Right lobe of liver (tissue), 6 donors: Measurements from ENCODE around the gene TIAL1. TPM values are rescaled to one million over a fixed set of nuclear protein-coding genes. Genes with fewer than 3 reads are reported as not detected.

Source experiments
- ATAC-seq, 4 donors: fragments of 200-7000 bp; cut with Tn5 transposase; one replicate each; pipeline ENCODE4 v1.9.1; 2020; ENCODE audit warnings: mild to moderate bottlenecking in 4 of 4, moderate library complexity in 4 of 4
- DNase-seq, 3 donors: peaks; one replicate each; pipeline ENCODE4 v3.0.0-alpha.2; 2020
- H3K27ac ChIP-seq, 3 donors: fragments of 200-600 bp; one replicate each; pipeline ENCODE4 v1.8.0; 2022
- H3K27me3 ChIP-seq, 2 donors: fragments of 200-600 bp; one replicate each; pipeline ENCODE4 v1.8.0; 2022
- H3K36me3 ChIP-seq, 4 donors: fragments of 200-600 bp; sonication (generic) in 1 of 4; one replicate each; pipeline versions ENCODE4 v1.5.1 to v1.8.0; 2017 to 2022; ENCODE audit warnings: control low read depth in 1 of 4
- H3K4me1 ChIP-seq, 4 donors: fragments of 200-600 bp; sonication (generic) in 1 of 4; one replicate each; pipeline versions ENCODE4 v1.5.1 to v1.8.0; 2017 to 2022; ENCODE audit warnings: control low read depth in 1 of 4
- H3K4me3 ChIP-seq, 3 donors: fragments of 200-600 bp; one replicate each; pipeline ENCODE4 v1.8.0; 2022
- H3K9me3 ChIP-seq, 4 donors: fragments of 200-600 bp; sonication (generic) in 1 of 4; one replicate each; pipeline versions ENCODE4 v1.5.1 to v1.8.0; 2017 to 2022; ENCODE audit warnings: control low read depth in 1 of 4
- POLR2A ChIP-seq: fragments of 450-650 bp; IDR thresholded peaks from one replicate; pipeline ENCODE4 v1.6.1; 2017; ENCODE audit warnings: antibody characterized with exemption, mild to moderate bottlenecking
- WGBS: methylation state at CpG from one replicate; pipeline ENCODE4 v1.1.6; 2018; ENCODE audit warnings: low coverage, low lambda C conversion rate; ENCODE audit not compliant: insufficient coverage; ENCODE audit errors: missing lambda C conversion rate; 5-methylcytosine and 5-hydroxymethylcytosine counted together
- intact Hi-C, 2 donors: fragments of 100-400 bp; cut with DNase I; formaldehyde crosslinking; loops; one replicate each; pipeline versions ENCODE4 v1.11.2 to v1.14.1; 2022
- total RNA-seq, 6 experiments: library from RNA; depleted of rRNA in 2 of 6; stranded (reverse); fragments of >200 nt in 2 of 6; fragmentation: NEBNext Ultra II Directional in 3 of 6; extraction: Animal tissue kit (Norgen Biotek cat#: 25700) in 3 of 6; gene quantifications; one replicate each; pipeline versions ENCODE4 v1.1.0 to v1.2.4, GENCODE V29; 2016 to 2023
- TF ChIP-seq, protein P1 (sequence below), 4 donors: fragments of 200-600 bp in 3 of 4; fragments of 450-650 bp in 1 of 4; IDR thresholded peaks; one replicate each; pipeline versions ENCODE4 v1.5.1 to v1.8.0; 2016 to 2022; ENCODE audit warnings: antibody characterized with exemption in 4 of 4, mild to moderate bottlenecking in 2 of 4
- donor health status: DM: no; HTN: yes; CAD: no.
- donor health status: DM: no; HTN: no; CAD: no.
- donor health status: DM: no; HTN: no; CAD: no.
- donor health status: DM: no; HTN: yes; CAD: no.
- donor health status: DM: no; HTN: yes; CAD: no.

TIAL1 gene
- total RNA-seq, 6 experiments from 2014 or later, result 37.2 to 52.2 (median 46.3) TPM

DNA sequence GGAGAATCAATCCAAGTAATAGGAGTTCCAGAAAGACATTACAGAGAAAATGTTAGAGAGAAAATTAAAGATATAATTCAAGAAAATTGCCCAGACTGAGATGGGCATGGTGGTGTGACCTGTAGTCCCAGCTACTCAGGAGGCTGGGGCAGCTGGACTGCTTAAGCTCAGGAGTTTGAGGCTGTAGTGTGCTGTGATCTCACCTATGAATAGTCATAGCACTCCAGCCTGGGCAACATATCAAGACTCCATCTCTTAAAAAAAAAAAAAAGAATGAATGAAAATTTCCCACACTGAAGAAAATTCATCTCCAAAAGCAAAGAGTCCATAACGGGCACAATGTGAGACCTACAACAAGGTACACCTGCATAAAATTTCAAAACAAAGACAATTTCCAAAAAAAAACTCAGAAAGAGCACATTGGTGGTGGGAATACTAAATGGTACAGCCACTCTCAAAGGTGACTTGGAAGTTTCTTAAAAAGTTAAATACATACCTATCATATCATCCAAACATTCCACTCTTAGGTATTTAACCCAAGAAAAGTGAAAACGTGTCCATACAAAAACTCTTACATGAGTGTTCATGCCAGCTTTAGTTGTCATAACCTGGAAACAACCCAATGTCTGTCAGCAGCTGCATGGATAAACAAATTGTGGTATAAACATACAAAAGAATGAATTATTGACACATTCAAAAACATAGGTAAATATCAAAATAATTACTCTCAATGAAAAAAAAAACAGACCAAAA is 47.3 kb downstream of the TIAL1 start:
- Histone ChIP-seq H3K9me3 (no peaks in the 10 kb centered on the region), H3K4me1 (no peaks in the 10 kb centered on the region), H3K4me3 (no peak overlapping the region), H3K27ac (no peak overlapping the region), H3K36me3 (no peaks in the 10 kb centered on the region), H3K27me3 (no peaks in the 10 kb centered on the region)
- ATAC-seq (no peak), DNase-seq (peak in 1 of 3 donors; percentile 4)
- WGBS, result 41% methylated on average over 2 of the region's 2 CpGs
- intact Hi-C loops, result no loop called here
- TF ChIP-seq, protein P1, sequence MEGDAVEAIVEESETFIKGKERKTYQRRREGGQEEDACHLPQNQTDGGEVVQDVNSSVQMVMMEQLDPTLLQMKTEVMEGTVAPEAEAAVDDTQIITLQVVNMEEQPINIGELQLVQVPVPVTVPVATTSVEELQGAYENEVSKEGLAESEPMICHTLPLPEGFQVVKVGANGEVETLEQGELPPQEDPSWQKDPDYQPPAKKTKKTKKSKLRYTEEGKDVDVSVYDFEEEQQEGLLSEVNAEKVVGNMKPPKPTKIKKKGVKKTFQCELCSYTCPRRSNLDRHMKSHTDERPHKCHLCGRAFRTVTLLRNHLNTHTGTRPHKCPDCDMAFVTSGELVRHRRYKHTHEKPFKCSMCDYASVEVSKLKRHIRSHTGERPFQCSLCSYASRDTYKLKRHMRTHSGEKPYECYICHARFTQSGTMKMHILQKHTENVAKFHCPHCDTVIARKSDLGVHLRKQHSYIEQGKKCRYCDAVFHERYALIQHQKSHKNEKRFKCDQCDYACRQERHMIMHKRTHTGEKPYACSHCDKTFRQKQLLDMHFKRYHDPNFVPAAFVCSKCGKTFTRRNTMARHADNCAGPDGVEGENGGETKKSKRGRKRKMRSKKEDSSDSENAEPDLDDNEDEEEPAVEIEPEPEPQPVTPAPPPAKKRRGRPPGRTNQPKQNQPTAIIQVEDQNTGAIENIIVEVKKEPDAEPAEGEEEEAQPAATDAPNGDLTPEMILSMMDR (IDR thresholded peaks at IDR 0.05), result no peak
- TF ChIP-seq POLR2A, result no peak

DNA sequence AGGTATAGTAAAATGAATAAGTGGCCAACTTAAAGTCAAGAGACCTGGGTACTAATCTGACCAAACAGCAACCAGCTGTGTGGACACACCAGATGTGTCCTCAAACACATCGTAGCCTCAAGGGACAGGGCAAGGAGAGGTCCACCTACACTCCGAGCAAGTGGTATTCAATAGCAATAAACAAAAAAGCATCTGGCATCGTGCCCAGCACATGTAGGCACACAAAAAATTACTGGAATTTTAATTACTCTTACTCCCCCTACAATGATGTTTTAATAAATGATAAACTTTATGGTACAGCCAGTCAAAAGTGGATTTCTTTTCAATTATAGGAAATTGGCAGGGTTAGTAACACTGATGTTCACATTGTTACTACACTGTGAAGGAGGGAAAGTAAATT is 50.8 kb downstream of the TIAL1 start:
- no peaks in the 10 kb centered on the region for H3K36me3 ChIP-seq
- no peak overlapping the region for H3K4me3 ChIP-seq
- intact Hi-C loops, result no loop called here
- H3K9me3 ChIP-seq, result no peaks in the 10 kb centered on the region
- peaks cover 0 to 12% of the 10 kb centered on the region in 2 donors for H3K27me3 ChIP-seq
- WGBS, result 38% methylated on average over 3 of the region's 3 CpGs
- no peak for ATAC-seq
- H3K27ac ChIP-seq, result no peak overlapping the region
- no peak for DNase-seq
- no peak for TF ChIP-seq POLR2A
- TF ChIP-seq, protein P1 (IDR thresholded peaks at IDR 0.05), result no peak
- H3K4me1 ChIP-seq, result peaks cover 0 to 16% (median 0%) of the 10 kb centered on the region in 4 donors

DNA sequence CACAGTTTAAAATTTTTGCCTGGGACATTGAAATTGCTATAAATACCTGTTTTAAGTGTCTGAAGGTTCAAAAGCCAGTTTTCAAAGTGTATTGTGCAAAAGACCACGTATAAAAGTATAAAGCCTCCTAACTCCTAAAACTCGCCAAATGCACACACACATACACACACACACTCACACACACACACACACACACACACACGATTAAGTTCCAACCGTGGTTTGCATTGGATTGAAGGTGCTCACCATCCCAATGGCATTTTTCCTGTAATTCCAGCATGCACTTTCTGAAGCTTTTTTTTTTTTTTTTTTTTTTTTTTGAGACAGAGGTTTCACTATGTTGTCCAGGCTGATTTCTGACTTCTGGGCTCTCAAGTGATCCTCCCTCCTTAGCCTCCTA is 51.5 kb downstream of the TIAL1 start:
- Histone ChIP-seq H3K27ac (no peak overlapping the region), H3K9me3 (no peaks in the 10 kb centered on the region), H3K36me3 (no peaks in the 10 kb centered on the region), H3K27me3 (peaks cover 0 to 12% of the 10 kb centered on the region in 2 donors), H3K4me1 (peaks cover 0 to 16% (median 0%) of the 10 kb centered on the region in 4 donors), H3K4me3 (no peak overlapping the region)
- no peak for ATAC-seq
- 41% methylated on average over 4 of the region's 4 CpGs for WGBS
- no peak for DNase-seq
- intact Hi-C loops, result no loop called here
- TF ChIP-seq, protein P1 (IDR thresholded peaks at IDR 0.05), result no peak
- no peak for TF ChIP-seq POLR2A

GRCh38 chr10:119543814-119544642 is 52.7 kb downstream of the TIAL1 start:
- Histone ChIP-seq H3K9me3 (no peaks in the 10 kb centered on the region), H3K4me1 (peaks cover 0 to 16% (median 0%) of the 10 kb centered on the region in 4 donors), H3K36me3 (no peaks in the 10 kb centered on the region), H3K27ac (no peak overlapping the region), H3K27me3 (peaks cover 0 to 12% of the 10 kb centered on the region in 2 donors), H3K4me3 (no peak overlapping the region)
- ATAC-seq, result no peak
- 64% methylated on average over 16 of the region's 19 CpGs for WGBS
- intact Hi-C loops, result no loop called here
- TF ChIP-seq POLR2A, result no peak
- TF ChIP-seq, protein P1 (IDR thresholded peaks at IDR 0.05), result no peak
- no peak for DNase-seq
